GM19351 (cell line): ENCODE measurements around the gene DRC3.
"Not testable (repeated sequence)": the region's sequence is repeated elsewhere in the genome, so short reads cannot be mapped to it uniquely, and the experiment has no call there.

Experiments
- ATAC-seq: cut with Tn5 transposase; IDR thresholded peaks from one replicate; pipeline ENCODE4 v1.9.1; 2021; ENCODE audit warnings: mild to moderate bottlenecking, moderate library complexity; ENCODE audit not compliant: unreplicated experiment

Gene DRC3

GRCh38 chr17:17940441-17940911, 32.2 kb upstream of the DRC3 start:
- no peak for ATAC-seq

DNA sequence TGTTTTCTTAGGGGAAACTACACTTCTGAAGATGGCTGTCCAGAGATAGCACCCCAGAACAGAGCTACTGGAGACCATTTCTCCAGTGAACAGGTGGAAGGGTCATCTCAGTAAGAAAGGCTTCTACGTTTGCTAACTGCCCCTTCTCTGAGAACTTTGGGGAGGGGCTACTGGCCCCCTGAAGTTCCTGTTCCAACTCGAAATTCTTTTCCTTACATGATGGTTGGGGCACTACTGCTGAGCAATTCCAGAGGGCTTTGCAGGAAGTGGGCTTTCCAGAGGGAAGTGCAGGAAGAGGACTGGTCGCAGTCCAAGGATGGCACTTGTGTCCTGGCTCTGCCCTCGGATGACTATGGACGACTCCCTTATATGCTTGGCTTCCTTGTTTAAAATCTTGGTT, 31.6 kb upstream of the DRC3 start:
- ATAC-seq = no peak

DNA sequence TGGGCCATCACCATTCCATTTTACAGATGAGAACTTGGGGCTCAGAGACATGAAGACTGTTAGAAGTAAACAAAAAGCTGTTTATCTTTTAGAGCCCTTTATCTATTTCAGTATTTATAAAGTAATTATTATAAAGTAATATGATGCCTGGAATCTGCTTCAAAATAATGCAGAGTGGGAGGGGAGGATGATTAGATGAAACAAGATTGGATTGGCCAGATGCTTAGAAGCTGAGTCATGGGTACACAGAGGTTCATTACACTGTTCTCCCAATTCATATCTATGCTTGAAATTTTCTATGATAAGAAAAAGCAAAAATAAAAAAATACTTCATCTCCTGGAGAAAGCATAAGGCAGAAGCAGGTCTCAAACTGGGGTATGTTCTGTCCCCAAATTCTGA, 29.8 kb upstream of the DRC3 start:
- ATAC-seq = no peak

GRCh38 chr17:17943281-17943984, 29.2 kb upstream of the DRC3 start:
- ATAC-seq = no peak

DNA sequence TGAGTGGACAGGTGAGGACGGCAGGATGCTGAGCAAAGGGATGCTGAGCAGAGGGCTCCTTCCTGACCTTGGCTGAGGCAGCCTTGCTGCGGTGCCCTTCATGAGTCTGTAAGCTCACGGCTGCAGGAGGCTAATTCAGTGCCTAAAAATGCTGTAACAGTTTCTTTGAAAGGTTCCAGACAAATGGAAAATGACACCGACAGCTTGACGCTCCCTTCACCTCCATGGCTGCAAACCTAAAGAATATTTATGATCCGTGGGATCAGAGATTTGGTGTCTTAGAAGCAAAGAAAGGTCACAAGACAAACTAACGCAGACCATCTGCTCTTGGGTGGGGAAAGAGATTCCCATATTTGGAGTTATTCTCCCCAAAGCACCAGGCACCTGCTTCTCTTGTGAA, 28.4 kb upstream of the DRC3 start:
- ATAC-seq = no peak

- no peak for ATAC-seq
Observed at GRCh38 chr17:17944743-17945142, 27.9 kb upstream of the DRC3 start.

GRCh38 chr17:17946093-17946492, 26.6 kb upstream of the DRC3 start:
- ATAC-seq = no peak

DNA sequence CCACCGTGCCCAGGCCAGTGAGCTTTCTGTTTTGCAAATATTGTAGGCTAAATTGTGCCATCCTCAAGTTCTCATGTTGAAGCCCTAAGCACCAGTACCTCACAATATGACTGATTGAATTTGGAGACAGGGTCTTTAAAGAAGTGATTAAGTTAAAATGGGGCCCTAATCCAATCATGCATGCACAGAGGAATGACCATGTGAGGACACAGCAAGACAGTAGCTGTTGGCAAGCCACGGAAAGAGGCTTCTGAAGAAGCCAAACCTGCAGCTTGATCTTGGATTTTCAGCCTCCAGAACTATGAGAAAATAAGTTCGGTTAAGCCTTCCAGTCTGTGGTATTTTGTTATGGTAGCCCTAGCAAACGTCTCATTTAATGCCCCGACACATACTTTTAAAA, 25.4 kb upstream of the DRC3 start:
- no peak for ATAC-seq

GRCh38 chr17:17947966-17948365, 24.7 kb upstream of the DRC3 start:
- ATAC-seq = no peak

DNA sequence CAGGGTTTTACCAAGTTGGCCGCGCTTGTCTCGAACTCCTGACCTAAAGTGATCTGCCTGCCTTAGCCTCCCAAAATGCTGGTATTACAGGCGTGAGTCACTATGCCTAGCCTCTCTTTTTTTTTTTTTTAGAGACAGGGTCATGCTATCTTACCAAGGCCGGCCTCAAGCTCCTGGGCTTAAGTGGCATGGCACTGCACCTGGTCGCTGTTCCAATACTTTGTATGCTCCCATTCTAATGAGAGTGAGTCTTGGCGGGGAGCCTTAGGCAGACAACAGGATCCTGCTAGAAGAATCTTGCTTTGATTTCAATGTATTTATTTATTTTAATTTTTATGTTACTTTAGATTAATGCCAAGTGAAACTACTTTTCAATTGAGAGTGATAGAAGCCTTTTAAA, 22.3 kb upstream of the DRC3 start:
- no peak for ATAC-seq

DNA sequence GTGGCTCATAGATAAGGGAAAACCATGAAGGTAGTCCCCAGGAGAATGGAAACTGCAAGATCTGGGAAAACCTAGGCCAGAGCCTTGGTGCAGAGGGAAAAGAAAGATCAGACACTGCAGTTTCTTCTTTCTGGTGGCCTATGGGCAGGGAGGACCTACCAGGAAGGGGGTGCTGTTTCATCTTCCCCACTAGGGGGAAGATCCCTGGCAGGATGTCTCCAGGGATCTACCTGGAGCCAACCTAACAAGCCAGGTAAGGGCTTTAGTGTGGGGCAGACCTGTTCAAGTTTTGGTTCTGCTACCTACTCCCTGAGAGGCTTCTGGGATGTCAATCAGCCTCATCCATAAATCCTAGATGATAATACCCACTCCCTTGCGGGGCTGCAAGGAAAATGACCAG, 21.9 kb upstream of the DRC3 start:
- no peak for ATAC-seq

DNA sequence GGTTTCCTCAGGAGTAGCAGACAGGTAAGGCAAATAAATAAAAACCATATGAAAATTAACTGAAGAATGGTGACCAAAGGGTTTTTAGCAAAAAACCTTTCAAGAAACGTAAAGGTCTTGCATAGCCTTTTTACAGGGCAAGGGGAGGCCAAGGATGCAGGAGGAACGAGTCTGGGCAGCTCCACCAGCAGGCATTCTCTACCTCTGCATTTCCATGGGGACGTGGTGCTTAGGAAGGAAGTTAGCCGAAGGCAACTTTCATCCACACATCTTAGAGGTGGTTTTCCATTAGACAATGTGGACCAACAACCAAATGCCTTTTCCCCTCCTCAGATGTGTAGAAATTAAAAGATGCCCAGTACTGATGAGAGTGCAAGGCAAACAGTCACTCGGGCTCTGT, 21.1 kb upstream of the DRC3 start:
- ATAC-seq = no peak

- no peak for ATAC-seq
Observed at GRCh38 chr17:17952691-17953090, 20.0 kb upstream of the DRC3 start.

GRCh38 chr17:17954079-17954478, 18.6 kb upstream of the DRC3 start:
- no peak for ATAC-seq

GRCh38 chr17:17955790-17956341, 16.8 kb upstream of the DRC3 start:
- not testable (repeated sequence) for ATAC-seq

- no peak for ATAC-seq
Observed at GRCh38 chr17:17957584-17957916, 15.1 kb upstream of the DRC3 start.

DNA sequence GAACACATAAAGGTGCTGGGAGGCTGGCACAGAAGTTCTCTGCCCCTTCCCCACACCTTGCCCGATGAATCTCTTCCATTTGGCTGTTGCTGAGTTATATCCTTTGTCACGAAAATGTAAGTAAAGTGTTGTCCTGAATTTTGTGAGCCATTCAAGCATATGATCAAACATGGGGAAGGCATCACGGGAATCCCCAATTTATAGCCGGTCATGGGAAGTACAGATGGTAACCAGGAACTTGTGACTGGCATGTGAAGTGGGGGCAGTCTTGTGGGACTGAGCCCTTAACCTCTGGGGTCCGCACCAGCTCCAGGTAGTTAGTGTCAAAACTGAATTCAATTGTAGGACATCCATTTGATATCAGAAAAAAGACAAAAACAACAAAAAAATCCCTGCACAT, 13.7 kb upstream of the DRC3 start:
- ATAC-seq = no peak

DNA sequence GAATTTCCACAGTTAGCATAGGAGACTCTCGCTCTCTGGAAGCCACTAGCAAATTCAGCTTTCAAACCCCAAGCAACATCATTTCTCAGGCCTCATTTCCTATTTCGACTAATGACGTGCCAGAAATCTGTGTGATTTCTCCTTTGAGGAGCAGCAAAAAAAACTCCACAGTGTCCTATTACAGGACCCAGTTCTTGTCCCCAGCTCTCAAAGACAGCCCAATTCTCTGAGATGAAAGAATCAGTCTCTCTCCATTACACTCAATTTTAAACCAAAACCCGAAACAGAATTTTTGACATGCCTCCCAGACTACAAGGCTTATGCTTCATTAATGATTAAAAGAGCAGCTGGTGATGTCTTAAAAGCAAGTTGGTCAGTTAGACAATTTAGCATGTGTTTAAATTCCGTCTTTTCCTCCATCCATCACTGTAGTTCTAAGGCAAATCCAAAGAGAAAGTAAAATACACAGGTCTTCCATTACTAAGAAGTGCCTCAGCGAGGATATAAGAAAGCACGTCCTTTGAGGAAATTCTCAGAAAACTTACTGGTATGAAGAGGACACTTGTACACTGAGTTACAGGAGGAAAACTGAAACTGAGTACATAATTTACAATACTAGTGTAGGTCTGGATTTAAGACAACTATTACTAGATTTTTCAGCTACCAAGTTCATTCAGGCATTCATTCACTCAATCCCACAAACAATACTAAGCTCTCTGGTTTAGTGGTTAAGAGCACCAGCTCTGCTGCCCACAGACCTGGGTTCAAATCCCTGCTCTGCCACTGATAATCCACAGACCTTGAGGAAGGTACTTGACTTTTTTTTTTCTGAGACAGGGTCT, 12.9 kb upstream of the DRC3 start:
- no peak for ATAC-seq

- no peak for ATAC-seq
Observed at GRCh38 chr17:17960500-17961030, 12.1 kb upstream of the DRC3 start.

DNA sequence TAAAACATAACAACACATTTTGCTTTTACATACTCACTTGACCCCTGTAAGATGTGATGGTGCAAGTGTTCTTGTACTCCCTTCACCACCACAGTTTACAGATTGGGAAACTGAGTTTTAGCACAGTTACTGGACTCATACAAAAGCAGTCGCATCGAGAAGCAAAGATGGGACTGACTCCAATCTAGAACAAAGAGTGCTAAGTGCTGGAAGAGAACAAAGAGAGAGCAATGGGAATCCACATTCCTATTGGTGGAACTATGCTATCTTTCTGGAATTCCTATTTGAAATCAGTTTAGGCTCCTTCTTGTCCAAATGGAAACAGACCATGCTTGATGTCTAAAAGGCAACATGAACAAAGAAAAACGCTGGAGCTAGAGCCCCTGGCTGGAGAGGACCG, 9.6 kb upstream of the DRC3 start:
- ATAC-seq = no peak

- no peak for ATAC-seq
Observed at GRCh38 chr17:17963694-17964436, 8.8 kb upstream of the DRC3 start.
